ENCODE data around the gene PNMA6E.
"Not testable (repeated sequence)": the region's sequence is repeated elsewhere in the genome, so short reads cannot be mapped to it uniquely, and the experiment has no call there.

Gene PNMA6E

DNA sequence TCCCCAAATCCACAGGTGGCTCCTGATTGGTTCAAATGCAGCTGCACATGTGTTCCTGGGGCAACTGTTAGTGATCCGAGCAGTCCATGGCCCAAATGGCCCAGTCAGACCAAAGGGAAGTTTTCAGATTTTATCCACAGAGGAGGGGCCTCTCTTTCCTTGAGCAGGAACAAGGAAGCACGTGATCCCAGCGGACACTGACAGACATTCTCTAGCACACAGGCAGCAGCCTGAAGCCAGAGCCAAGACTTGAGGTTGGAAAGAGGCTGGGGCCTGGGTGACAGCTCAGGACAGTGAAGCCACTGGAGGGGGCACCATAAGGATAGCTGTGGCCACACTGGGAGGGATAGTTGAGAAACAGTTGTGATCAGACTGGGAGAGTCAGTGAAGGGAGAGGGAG, 6.6 kb upstream of the PNMA6E start:
- DNase-seq, result no peak

DNA sequence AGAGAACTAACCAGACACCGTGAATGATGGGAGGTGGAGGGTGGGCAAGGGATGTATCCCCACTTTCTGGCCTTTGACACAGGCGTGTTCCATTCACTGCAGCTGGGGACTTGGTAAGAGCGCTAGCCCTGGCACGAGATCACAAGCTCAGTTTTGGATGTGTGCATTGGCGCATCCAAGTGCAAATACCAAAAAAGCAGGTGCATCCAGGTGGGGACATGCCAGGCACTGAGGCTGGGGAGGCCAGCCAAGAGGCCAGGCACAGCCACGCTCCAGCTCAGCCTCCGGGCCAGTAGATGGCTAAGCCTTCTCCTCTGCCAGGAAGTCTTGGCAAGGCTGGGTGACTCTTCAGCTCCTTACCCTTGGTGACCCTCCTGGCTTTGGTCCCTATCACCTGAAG, 5.8 kb upstream of the PNMA6E start:
- no peak for DNase-seq

DNA sequence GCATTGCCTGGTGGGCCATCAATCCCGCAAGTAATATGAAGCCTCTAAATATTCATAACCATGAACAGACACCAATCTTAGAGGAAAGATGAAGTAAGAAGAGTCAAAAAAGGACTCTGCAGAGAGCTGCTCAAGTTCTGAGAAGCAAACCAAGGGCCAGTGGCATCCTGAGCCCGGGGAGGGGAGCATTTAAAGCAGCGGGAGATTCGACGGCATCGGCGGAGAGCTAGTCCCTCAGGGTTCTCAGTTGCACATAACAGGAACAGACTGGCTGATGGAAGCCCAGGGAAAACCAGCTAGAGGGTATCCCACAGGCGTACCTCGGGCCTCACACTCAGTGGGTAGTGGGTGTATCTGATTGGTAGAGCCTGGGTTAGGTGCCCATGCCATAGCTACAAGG, 4.9 kb upstream of the PNMA6E start:
- no peak for DNase-seq

DNA sequence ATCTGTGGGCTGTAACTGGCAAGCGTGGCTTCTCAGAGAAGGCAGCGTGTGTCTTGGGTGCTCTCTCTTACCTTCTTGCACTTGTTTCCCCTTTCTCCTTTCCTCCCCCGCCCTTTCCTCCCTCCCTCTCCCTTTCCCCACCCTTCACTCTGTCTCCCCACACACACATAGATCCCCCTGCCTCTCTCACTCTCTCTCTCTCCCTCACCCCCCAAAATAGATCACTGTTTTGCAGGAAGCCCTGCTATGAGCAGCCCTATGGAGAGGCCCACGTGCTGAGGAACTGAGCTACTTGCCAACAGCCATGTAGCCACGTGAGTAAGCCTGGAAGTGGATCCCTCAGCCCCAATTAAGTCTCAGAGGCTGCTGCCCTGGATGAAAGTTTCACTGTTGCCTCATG, 4.3 kb upstream of the PNMA6E start:
- DNase-seq, result no peak

DNA sequence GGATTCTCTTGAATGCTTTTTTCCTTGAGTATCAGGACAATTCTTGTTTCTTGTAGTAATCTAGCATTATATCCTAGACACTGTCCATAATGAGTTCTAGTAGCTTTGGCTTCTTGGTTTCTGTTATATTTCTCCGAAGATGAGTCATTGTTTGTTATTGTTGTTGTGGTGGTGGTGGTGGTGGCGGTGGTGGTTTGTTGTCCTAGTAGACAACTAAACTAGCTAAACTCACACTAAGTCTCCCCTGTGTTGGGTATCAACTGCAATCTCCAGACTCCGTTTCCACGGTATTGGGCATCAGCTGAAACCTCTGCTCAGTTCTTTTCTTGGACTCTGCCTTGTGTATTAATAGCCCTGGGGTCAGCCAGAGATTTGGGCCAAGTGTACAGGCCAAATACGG, 3.2 kb upstream of the PNMA6E start:
- not testable (repeated sequence) for DNase-seq

DNA sequence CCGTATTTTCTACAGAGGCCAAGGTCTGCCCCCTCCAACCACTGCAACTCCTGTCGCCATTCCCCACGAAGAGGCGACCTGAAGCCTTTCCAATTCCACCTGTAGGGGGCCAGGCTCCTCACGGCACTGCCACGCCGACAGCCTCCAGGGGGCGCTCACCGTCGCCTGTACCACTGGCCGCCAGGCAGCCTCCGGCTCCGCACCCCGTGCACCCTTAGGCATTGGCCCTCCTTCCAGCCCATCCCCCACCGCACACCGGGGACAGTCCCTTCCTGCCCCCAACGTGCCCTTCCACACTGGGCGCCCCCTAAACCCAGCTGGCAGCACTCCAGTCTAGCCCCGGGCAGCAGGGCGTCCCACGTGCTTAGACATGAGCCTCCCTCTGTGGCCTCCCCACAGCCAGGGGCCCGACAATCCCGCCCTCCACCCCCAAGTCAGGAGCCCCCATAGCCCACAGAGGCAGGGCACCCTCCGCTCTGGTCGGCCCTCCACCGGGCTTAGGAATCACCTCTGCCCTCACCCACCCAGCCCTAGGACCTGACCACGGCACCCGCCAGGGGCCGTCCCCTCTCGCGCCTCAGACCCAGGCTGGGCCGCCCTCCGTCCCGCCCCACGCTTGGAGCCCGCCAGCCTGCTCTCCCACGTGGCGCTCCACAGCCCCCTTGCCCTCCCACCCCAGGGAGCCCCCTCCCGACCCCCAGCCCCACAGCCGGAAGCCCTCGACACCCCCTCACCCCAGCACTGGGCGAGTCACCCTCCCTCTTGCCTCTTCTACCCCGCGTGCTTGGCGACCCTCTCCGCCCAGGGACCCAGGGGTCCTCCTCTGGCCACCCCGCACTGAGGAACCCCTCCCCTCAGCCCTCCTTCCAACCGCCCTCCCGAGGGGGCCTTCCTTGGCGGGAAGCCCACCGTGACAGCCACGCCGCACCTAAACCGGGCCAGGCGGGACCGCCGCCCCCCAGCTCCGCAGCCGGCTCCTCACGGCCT, 711 bp downstream of the PNMA6E start:
- no peak for DNase-seq

DNA sequence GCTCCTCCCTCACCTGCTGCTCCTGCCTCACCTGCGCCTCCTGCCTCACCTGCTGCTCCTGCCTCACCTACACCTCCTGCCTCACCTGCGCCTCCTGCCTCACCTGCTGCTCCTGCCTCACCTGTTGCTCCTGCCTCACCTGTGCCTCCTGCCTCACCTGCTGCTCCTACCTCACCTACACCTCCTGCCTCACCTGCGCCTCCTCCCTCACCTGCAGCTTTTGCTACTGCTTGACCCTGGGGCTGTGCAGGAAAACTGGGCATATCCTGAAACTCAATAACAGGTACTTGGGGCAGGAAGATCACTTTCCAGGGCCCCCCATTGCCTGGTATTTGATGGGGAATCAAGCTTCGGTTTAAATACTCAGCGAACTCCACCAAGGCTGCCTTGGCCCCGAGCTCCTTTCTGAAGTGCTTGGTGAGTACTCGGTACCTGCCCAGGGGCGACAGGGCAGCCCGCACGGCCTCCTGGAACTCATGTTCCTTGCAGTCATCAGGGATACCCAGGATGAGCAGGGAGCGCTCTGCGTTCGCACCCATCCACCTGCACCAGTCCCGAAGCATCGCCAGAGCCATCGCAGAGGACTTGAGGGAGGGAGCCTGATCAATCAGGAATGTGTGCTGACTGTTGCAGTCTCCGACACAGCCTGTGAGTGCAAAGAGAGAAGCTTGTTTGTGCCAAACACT, 2.7 kb downstream of the PNMA6E start:
- DNase-seq, result no peak

DNA sequence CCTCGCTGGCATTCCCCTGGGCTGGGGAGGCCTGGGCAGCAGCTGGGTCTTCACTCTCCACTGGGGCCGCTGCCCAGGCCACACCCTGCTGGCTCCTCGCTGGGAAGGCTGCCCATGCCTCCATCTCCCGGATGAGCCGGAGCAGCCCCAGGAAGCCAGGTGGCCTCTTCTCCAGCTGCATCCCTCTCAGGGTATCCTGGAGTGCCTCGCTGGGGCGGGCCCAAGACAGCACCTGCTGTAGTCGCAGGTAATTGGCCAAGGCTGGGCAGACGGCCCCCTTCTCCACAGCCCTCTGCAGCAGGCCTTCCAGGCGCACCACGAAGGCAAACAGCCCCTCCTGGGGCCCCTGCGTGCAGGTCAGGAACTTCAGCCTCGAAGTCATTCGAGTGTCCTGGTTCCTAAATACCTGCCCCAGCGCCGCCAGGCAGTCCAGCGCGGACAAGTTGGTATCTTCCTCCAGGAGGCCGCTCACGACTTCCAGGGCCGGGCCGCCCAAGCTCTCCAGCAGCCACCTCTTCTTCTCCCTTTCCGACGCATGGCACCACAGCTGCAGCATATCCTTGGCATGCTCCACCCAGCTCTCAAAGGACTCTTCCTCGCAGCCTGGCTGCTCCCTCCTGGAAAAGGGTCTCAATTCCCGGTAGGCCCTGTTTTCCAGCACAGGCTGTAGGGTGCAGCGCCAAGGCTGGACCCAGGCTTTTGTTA, 3.7 kb downstream of the PNMA6E start:
- no peak for DNase-seq

DNA sequence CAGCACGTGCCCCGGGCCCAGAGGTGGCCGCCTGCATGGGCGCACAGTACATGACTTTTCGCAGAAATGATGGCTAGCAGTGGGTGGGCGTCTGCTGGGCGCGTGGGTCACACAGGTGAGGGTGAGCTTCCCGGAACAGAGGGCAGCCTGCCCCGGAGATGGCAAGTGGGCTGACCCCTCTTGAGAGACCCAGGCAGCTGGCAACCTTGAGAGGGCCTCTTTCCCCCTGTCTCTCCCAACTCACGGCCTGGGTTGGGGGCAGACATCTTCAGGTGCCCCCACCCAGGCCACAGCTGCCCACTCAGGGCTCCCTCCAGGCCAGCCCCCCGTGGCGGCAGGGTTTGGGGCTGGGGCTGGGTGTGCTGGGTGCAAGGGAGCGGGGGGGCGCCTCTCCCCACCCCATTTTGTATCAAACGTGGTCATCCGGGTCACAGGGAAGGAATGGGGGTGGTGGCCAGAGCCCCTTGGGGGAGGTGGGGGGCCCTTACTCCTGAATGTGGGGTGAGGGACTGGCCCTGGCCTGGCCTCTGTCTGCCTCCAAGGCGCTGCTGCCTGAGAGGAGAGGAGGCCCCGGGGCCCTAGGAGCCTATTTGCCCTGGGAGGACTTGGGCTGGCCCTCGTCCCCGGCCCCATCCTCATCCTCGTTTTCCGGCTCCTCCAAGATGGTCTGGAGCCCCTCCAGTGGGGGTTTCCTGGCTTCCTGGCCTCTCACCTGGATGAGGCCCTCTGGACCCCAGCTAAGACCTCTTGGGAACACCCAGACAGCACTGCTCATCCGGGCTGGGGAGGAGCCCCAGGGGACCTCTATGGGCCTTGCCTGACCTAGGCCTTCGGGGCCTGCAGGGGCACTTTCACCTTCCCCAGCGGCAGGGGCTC, 4.6 kb downstream of the PNMA6E start:
- DNase-seq, result no peak

DNA sequence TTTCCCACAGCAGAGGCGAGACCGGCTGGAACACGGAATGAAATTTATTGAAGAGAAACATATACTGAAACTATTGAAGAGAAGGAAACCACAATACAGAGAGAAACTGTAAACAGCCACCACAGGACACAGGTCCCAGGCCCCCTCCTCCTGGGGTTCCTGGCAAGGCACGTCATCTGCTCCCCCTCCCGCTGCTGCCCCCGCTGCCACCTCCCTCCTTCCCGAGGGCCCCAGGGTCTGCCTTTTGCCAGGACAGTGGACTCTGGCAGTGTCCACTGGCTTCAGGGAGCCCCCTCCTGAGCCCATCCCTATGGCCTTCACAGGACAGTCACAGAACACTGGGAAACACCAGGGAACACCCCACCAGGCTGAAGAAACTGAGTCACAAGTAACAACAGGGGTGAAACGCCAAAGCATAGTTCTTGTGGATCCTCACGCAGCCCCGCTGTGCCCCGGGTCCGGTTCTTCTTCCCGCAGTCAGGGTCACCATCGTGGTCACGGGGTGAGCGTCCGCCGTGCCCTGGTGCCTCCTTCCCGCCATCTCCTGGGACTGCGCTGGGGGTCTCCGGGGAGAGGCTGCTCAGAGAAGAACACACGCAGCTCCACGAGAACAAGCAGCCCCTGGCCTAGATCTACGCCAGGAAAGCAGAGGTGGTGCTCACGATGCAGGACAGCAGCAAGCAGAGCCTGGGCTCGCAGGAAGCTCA, 5.4 kb downstream of the PNMA6E start:
- no peak for DNase-seq

DNA sequence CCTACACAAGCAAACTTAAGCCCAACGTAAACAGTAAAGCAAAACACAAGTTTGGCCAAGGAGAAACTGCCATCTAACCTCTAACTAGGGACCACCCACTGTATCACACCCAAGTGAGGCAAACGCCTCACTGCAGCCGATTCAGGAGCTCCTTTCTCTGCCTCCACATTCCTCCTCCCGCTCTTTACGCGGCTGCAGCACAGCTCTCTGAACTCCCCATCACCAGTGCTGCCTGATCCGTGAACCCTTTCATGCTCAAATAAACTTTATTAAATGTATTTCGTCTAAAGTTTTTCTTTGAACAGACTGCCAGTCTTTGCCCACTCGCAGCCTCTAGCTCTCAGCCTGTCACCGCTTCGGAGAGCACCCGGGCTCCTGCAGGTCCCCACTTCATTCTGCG, 6.5 kb downstream of the PNMA6E start:
- no peak for DNase-seq

DNA sequence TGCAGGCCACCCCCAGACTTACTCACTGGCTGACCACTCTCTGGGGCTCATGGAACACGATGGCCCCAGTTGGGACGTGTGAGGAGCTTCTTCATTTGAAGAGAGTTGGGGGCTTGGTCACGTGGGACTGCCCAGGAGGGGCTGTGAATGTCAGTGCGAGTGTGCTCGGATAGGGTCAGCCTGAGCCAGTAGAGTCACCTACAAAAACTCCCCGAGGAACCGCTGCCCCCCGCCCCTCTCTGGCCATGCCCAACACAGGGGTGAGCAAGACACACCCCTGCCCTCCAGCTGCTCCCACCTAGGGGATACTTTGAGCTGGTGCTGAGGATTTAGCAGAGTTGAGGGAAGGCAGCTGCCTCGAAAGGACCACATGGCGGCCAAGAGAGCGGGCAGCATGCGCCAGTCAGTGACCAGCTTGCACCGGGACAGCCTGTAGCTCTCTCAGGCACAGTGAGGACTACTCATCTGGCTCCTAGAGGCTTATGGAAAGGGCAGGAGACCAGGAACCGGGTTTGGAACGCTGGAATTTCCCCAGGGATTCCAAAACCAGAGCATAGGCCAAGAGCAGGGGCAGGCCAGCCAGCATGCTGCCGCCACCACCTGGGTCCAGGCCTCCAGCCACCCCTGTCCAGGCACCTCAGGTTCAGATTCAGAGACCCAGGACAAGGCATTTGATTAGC, 8.4 kb downstream of the PNMA6E start:
- no peak for DNase-seq

DNA sequence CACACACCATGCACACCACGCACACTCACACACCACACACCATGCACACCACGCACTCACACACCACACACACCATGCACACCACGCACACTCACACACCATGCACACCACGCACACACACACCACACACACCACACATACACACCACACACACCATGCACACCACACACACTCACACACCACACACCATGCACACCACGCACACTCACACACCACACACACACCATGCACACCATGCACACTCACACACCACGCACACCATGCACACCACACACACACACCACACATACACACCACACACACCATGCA, 11.7 kb downstream of the PNMA6E start:
- not testable (repeated sequence) for DNase-seq

DNA sequence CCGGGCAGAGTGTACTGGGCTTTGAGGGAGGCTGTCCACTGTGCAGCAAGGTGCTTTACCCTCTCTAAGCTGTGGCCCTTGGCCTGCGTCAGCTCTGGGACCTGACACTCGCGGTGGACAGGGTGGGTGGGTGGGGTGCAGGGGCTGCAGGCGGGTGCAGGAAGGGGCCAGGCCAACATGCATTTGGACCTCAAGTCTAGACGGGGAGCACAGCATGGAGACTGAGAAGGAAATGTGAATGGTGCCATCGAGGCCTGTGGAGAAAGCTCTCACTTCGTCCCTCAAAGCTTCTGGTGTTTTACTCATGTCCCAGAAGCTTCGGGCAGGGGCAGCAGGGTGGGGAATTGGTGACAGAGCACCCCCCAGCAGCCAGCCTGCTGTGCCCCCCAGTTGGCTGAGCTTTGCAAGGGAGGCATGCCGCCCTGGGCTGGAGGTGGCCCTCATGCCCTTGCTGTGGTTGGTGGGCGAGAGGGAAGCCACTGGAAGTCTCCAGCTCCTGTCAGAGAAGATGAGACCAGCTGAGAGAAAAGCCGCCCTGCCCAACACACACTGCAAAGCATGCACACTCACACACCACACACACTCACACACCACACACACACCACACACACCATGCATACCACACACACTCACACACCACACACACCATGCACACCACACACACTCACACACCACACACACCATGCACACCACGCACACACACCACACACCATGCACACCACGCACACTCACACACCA, 12.3 kb downstream of the PNMA6E start:
- DNase-seq, result no peak

DNA sequence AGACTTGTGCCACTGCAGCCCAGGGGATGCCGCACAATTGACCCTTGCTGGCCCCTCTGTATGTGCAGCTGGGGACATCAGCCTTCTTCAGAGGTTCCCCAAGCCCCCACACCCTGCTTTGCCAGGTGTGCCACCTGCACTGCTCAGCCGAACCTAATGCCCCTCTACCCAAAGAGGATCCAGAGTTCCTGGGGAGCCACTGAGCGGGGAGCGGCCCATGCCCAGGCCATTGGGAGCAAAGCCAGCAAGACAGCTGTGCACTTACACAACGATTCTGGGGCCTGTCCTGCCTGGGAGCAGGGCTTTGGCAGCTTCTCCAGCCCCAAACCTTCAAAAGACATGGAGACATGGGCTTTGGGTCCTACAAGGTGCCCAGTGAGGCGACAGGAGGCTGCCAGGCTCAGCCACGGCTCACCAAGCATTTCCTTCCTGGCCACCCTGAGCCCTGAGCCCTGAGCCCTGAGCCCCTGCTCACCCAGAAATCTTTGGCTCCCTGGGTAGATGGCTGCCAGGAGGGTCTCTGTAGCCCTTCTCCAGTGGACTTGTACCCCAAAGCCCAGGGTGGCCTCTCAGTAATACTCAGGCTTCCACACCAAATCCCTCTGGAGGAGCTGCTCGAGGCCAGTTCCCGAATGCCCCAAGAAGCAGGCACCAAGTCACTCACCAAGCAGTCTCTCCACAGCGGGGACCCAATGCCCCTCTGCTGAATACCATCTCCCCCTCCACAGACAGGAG, 13.0 kb downstream of the PNMA6E start:
- no peak for DNase-seq

DNA sequence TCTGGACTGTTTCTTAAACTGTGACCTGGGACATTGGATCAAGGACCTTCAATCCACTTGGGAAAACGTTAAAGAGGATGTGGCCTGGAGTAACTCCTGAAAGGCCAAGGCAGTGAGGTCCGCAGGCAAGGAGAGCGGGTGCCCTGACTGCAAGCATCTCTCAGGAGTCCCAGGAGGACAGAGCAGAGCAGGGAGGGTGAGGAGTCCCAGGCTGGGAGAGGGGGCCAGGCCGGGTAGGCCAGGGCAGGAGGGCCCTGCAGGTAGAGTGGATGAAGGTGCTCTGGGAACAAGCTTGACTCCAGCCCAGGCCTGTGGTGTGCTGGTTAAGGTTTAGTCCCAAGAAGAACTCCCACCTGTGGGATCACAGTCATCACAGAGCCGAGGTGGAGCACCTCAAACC, 13.8 kb downstream of the PNMA6E start:
- no peak for DNase-seq

DNA sequence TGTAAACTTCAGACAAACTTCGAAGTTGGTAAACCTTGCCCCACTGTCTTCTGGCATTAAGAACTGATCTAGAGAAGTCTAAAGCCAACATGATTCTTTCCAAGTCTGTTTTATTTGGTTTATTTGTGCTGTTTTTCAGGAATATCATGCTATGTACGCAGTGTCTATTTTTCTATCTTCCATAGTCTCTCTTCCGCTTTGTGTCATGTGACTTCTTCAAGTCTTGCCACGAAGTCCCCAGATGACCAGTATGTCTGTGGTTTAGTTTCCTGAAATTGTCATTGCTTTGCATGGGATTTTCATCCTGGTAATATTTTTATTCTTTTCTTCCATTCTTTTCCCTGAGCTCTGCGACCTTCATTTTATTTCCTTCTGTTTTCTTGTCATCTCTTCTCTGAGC, 15.1 kb downstream of the PNMA6E start:
- no peak for DNase-seq

DNA sequence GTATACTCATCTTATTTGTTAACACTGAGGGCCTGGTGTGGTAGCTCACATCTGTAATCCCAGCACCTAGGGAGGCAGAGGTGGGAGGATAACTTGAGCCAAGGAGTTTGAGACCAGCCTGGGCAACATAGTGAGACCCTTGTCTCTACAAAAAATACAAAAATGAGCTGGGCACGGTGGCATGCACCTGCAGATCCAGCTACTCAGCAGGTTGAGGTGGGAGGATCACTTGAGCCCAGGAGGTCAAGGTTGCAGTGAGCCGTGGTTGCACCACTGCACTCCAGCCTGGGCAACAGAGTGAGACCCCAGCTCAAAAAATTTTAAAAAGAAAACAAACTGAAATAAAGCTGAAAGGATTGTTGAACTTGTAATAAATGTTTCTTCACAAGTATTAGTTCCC, 16.2 kb downstream of the PNMA6E start:
- DNase-seq, result not testable (repeated sequence)

DNA sequence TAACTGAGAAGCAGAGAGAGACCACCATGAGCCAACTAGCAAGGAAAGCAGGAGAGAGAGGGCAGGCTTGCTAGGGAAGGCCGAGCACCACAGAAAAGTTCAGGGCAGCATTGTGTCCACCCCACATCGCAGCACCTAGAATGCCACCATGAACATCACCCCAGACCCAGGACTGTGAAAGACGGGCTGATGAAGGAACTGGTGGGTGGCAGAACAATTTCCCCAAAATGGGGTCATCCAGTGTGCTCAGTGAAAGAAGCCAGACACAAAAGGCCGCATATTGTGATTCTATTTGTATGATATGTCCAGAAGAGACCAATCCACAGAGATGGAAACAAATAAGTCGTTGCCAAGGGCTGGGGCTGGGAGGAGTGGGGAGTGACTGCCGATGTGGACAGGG, 16.8 kb downstream of the PNMA6E start:
- DNase-seq, result no peak
